GM15510 (cell line): ENCODE measurements around the gene DNAJC2.

Experiments used
- POLR2A ChIP-seq: IDR thresholded peaks from 3 replicates; pipeline ENCODE4 v1.6.1; 2011; ENCODE audit warnings: borderline replicate concordance; ENCODE audit not compliant: insufficient read length; ENCODE audit errors: extremely low read depth

The DNAJC2 gene

DNA sequence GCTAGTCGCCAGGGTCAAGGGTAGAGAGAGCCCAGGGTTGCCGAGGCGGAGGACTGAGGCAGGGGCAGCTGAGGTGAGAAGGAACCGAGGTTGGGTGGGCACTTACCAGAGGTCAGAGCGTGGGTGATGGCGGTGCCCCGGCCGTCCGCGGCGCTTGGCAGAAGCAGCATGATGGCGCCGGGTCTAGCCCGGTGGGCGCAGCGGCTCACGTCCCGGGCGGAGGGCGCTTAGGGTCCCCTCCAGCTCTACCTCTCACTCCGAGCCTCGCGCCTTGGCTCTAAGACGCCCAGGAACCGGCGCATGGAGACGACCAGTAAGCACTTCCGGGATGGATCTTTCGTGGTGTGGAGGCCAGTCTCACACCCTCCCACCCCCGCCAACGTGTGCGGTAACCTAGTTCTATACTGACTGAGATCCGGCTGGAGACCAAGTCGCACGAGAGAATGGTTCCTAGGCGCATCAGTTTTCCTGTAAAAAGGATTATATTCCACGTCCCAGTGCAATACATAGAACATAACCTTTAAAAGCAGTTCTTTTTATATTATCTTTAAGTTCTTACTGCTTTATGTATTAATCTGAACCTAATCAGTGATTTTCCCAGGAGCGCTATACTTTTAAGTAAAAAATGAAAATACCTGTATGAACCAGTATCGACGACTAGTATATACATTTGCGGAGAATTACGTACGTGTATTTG, at the start of gene DNAJC2:
TSS of gene DNAJC2 (minus strand) at position 315 of the 697 bp plus-strand sequence. CDS start at position 170, 145 bp downstream.
- peak; percentile 81 for TF ChIP-seq POLR2A

- TF ChIP-seq POLR2A = no peak
These were observed 47.4 kb upstream of the DNAJC2 start for GRCh38 chr7:103391976-103392375.

- no peak for TF ChIP-seq POLR2A
These were observed 46.6 kb upstream of the DNAJC2 start for GRCh38 chr7:103391150-103391549.

DNA sequence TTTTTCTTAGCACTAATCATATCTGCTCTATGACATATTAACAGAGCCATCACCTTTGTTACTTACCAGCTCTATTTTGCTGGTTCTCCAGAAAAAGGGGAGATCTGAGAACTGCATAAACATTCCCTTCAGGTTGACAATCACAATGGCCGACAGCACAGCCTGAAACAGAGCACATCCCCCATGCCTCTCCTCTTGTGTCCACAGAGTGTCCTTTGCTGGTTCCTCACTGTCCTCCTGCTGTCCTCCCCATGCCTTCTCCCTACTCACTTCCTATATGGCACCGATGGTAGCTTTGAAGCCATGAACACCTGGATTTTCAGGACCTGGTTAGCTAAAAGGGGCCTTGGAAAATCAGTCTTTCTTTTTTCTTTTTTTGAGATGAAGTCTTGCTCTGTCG, 44.7 kb upstream of the DNAJC2 start:
- TF ChIP-seq POLR2A = no peak

- TF ChIP-seq POLR2A = no peak
These were observed 44.0 kb upstream of the DNAJC2 start for GRCh38 chr7:103388469-103389140.

DNA sequence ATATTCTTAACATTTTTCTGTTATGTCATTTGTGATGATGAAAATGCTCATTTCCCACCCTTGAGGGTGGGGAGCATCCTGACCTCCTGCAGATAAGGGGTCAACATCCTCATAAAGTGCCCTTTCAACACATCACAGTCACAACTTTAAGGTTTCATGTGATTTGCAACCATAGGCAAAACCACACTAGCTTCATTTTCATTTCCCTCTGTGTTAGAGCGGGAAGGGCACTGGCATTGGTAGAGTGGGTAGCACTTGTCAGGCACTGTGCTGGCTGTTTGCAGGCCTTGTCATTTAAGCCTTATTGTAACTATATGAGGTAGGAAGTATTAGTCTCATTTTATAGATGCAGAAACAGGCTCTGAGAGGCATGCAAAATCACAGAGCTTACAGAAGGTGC, 42.7 kb upstream of the DNAJC2 start:
- no peak for TF ChIP-seq POLR2A

DNA sequence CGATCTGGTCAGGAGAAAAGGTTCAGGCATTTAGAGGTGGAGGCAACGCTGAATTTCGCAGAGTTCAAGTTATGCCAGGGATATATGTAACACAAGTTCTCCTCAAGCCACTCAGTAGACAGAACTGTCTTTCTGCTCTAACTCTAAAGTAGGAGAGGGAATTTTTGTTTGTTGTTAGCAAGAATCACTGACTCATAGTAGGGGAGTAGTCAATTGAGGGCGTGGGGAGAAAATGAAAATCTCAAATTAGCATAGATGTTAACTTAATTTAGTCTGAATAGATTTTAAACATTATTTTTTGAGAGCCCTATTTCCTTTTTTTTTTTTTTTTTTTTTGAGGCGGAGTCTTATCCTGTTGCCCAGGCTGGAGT, 37.5 kb upstream of the DNAJC2 start:
- TF ChIP-seq POLR2A = no peak

GRCh38 chr7:103381280-103382031, 36.9 kb upstream of the DNAJC2 start:
- TF ChIP-seq POLR2A = no peak

DNA sequence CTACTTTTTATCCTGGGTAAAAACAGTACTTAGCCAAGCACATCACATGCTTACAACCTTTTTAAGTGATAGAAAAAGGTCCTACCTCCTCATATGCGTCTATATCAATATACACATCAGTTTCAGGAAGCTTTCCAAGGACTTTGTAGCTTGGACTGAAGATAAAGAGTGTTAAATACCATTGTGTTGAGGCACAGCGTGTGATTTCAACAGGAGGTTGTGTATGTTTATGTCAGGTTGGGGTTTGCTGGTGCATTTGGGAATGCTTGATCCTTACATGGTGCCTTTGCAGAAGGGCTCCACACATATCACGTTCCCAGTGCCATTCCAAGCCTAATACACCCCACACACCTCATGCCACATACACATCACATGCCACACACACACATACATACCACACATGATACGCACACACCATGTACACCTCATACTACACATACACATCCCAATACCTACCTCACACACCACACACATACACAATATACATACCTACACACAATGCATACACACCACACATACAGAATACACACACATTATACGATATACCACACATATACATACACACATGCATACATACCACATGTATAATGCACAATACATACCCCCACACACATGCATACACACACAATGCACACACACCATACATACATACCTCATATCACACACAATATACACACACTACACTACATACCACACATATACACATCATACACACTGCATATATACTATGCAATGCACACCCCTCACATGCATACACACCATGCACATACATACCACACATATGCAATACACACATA, 36.0 kb upstream of the DNAJC2 start:
- TF ChIP-seq POLR2A = no peak

GRCh38 chr7:103379270-103379975, 34.9 kb upstream of the DNAJC2 start:
- no peak for TF ChIP-seq POLR2A

GRCh38 chr7:103373866-103374643, 29.5 kb upstream of the DNAJC2 start:
- TF ChIP-seq POLR2A = no peak

DNA sequence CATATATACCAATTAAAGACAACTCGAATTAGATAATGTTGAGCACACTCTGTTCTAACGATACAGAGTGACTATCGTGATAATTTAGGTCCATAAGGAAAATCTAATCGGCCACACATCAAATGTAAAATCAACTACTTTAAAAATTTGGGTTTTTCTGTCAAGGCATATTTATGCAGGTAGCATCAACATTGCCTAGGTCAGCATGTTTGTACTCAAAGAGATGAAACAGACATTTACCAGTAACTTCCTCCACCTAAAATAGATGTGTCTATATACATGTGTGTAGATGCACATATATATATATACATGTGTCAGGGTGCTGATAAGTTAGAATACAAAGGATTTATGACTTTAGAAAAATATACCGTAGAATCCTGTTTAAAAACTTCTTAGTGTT, 24.9 kb upstream of the DNAJC2 start:
- no peak for TF ChIP-seq POLR2A

- no peak for TF ChIP-seq POLR2A
These were observed 5.2 kb upstream of the DNAJC2 start for GRCh38 chr7:103349805-103350204.

GRCh38 chr7:103348959-103349358, 4.4 kb upstream of the DNAJC2 start:
- TF ChIP-seq POLR2A = no peak

DNA sequence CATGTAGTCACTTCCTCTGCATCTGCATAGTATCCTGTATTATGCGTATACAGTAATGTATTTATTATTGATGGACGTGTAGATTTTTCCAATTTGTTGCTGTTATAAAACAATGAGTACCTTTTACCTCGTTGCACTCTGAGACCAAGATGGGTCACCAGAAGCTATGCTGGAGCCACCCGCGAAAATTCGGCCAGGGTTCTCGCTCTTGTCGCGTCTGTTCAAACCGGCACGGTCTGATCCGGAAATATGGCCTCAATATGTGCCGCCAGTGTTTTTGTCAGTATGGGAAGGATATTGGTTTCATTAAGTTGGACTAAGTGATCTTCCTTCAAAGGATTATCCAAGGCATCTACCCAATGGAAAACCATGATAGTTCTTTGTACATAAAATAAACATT, 3.9 kb upstream of the DNAJC2 start:
- no peak for TF ChIP-seq POLR2A
